Lower lobe of right lung (tissue), 2 donors: ENCODE measurements around the gene CRYGD. TPM values are rescaled to one million over a fixed set of nuclear protein-coding genes. Genes with fewer than 3 reads are reported as not detected.
"Not testable (repeated sequence)": the region's sequence is repeated elsewhere in the genome, so short reads cannot be mapped to it uniquely, and the experiment has no call there.

Experiments used
- ATAC-seq, 2 donors: fragments of 200-7000 bp; cut with Tn5 transposase; one replicate each; pipeline ENCODE4 v1.9.1; 2020 to 2022; ENCODE audit warnings: mild to moderate bottlenecking in 2 of 2, moderate library complexity in 2 of 2
- DNase-seq: peaks from one replicate; pipeline ENCODE4 v3.0.0-alpha.2; 2020
- H3K27ac ChIP-seq: fragments of 200-600 bp; one replicate; pipeline ENCODE4 v1.8.0; 2022
- H3K27me3 ChIP-seq: fragments of 200-600 bp; one replicate; pipeline ENCODE4 v1.8.0; 2022; ENCODE audit warnings: low read depth
- H3K36me3 ChIP-seq: fragments of 200-600 bp; one replicate; pipeline ENCODE4 v1.8.0; 2022; ENCODE audit warnings: mild to moderate bottlenecking
- H3K4me1 ChIP-seq: fragments of 200-600 bp; one replicate; pipeline ENCODE4 v1.8.0; 2022
- H3K4me3 ChIP-seq: fragments of 200-600 bp; one replicate; pipeline ENCODE4 v1.8.0; 2022; ENCODE audit warnings: mild to moderate bottlenecking
- H3K9me3 ChIP-seq: fragments of 200-600 bp; one replicate; pipeline ENCODE4 v1.8.0; 2022
- intact Hi-C: fragments of 100-400 bp; cut with DNase I; formaldehyde crosslinking; loops from one replicate; pipeline ENCODE4 v1.11.0; 2022
- long read RNA-seq: library from polyadenylated mRNA; unstranded; transcript quantifications from one replicate; pipeline ENCODE4 v2.0.0, GENCODE V29; 2021
- total RNA-seq: library from RNA; stranded (reverse); fragmentation: NEBNext Ultra II Directional; extraction: Animal tissue kit (Norgen Biotek cat#: 25700); gene quantifications from one replicate; pipeline ENCODE4 v1.2.1, GENCODE V29; 2021
- TF ChIP-seq, protein P1 (sequence below): fragments of 200-600 bp; IDR thresholded peaks from one replicate; pipeline ENCODE4 v1.8.0; 2022; ENCODE audit warnings: antibody characterized with exemption, mild to moderate bottlenecking
- donor health status: DM: no; HTN: yes; CAD: no; lungs with severe emphysema.

Gene CRYGD
- not detected for total RNA-seq
- long read RNA-seq: 0 reads

DNA sequence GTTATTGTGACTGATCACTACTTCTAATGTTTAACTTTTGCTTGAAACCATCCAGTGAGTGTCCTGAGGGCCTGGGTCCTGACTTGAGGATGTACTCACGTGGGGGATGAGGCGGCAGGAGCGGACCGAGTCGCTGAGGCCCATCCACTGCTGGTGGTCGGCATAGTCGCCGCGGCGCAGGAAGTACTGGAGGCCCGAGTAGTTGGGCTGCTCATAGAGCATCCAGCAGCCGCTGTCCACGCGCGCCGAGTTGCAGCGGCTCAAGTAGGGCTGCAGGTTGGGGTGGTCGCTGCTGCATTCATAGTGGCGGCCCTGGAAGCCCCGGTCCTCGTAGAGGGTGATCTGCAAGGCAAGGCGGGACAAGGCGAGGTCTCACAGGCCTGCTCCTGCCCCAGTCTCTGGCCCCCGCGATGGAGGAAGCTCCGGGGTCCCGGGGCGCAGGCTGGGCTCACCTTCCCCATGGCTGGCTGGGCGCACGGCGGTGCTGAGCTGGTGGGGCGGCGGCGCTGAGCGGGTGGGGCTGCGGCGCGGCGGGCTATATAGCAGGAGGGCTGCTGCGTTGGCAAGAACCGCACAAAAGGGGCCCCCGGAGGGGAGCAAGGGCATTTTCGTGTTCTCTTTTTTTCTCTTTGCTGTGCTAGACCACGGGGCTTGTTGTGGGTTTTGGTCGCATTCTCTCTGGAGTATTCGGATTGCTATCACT, at the start of gene CRYGD:
Gene CRYGD, minus strand, starts transcription at position 512 of the 703 bp plus-strand sequence. Its CDS starts 51 bp downstream, at position 461.
- H3K27ac ChIP-seq, H3K9me3 ChIP-seq, H3K4me1 ChIP-seq, intact Hi-C loops, DNase-seq, H3K36me3 ChIP-seq: not testable (repeated sequence)
- peak; percentile 57 to 62 for ATAC-seq
- peak within 1 kb of the TSS; percentile 33 for H3K4me3 ChIP-seq
- H3K27me3 ChIP-seq: peaks cover 16% of the 10 kb centered on the region

DNA sequence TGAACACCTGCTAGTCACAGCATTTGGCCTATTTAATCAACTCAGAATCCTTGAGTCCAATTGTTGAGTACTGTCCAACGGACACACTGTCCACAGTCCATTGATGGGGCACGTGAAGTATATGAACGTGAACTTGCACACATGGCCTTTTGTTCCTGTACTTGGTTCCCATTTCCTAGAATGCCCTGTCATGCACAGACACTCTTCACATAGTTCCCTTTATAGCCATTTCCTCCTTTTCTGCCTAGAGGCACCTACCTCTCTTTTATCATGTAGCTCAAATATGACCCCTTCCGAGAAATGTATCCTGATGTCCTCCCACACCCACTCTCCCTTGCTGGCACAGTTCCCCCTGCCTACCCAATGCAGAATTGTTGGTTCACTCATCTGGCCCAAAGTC, 47.8 kb upstream of the CRYGD start:
- Histone ChIP-seq H3K4me3 (no peak overlapping the region), H3K36me3 (no peaks in the 10 kb centered on the region), H3K27me3 (no peaks in the 10 kb centered on the region), H3K4me1 (peaks cover 9% of the 10 kb centered on the region), H3K27ac (no peak overlapping the region), H3K9me3 (no peaks in the 10 kb centered on the region)
- peak; percentile 63 to 88 for ATAC-seq
- TF ChIP-seq, protein P1, sequence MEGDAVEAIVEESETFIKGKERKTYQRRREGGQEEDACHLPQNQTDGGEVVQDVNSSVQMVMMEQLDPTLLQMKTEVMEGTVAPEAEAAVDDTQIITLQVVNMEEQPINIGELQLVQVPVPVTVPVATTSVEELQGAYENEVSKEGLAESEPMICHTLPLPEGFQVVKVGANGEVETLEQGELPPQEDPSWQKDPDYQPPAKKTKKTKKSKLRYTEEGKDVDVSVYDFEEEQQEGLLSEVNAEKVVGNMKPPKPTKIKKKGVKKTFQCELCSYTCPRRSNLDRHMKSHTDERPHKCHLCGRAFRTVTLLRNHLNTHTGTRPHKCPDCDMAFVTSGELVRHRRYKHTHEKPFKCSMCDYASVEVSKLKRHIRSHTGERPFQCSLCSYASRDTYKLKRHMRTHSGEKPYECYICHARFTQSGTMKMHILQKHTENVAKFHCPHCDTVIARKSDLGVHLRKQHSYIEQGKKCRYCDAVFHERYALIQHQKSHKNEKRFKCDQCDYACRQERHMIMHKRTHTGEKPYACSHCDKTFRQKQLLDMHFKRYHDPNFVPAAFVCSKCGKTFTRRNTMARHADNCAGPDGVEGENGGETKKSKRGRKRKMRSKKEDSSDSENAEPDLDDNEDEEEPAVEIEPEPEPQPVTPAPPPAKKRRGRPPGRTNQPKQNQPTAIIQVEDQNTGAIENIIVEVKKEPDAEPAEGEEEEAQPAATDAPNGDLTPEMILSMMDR: no peak
- intact Hi-C loops: no loop called here
- no peak for DNase-seq

- Histone ChIP-seq H3K4me1 (no peaks in the 10 kb centered on the region), H3K4me3 (no peak overlapping the region), H3K27me3 (no peaks in the 10 kb centered on the region), H3K27ac (no peak overlapping the region), H3K9me3 (no peaks in the 10 kb centered on the region), H3K36me3 (no peaks in the 10 kb centered on the region)
- ATAC-seq: no peak
- TF ChIP-seq, protein P1: no peak
- no peak for DNase-seq
- intact Hi-C loops: no loop called here
Measured at GRCh38 chr2:208164951-208165755, 40.8 kb upstream of the CRYGD start.

- DNase-seq (no peak), ATAC-seq (no peak)
- H3K27me3 ChIP-seq: no peaks in the 10 kb centered on the region
- H3K4me1 ChIP-seq: no peaks in the 10 kb centered on the region
- H3K9me3 ChIP-seq: no peaks in the 10 kb centered on the region
- intact Hi-C loops: no loop called here
- no peaks in the 10 kb centered on the region for H3K36me3 ChIP-seq
- H3K27ac ChIP-seq: no peak within 1 kb of the TSS
- TF ChIP-seq, protein P1: no peak
- no peak within 1 kb of the TSS for H3K4me3 ChIP-seq
Measured at GRCh38 chr2:208163489-208163888, 39.2 kb upstream of the CRYGD start, which contains the start of gene CRYGA. Gene CRYGA (minus strand): TSS chr2:208163589. CDS start chr2:208163556, 33 bp downstream.

DNA sequence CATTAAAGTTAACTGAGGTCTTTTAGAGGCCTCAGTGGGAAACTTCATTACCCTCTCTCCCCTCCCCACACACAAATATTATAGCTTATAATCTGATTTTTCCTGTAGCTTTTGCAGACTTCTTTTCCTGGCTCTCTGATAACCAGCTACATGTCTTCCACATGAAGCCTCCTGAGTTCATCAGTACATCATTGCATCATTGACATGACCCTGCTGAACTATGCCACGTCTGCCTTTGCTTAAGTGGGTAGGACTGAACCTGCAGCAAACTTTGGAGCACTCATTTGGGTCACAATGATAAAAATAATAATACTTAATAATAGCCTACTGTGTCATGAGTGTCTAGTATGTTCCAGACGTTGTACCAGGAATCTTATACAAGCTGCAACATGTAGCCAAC, 32.1 kb upstream of the CRYGD start:
- Histone ChIP-seq H3K9me3 (peaks cover 3% of the 10 kb centered on the region), H3K4me1 (no peaks in the 10 kb centered on the region), H3K27me3 (no peaks in the 10 kb centered on the region), H3K4me3 (no peak overlapping the region), H3K36me3 (no peaks in the 10 kb centered on the region), H3K27ac (no peak overlapping the region)
- ATAC-seq (no peak), DNase-seq (no peak)
- intact Hi-C loops: no loop called here
- TF ChIP-seq, protein P1: no peak

DNA sequence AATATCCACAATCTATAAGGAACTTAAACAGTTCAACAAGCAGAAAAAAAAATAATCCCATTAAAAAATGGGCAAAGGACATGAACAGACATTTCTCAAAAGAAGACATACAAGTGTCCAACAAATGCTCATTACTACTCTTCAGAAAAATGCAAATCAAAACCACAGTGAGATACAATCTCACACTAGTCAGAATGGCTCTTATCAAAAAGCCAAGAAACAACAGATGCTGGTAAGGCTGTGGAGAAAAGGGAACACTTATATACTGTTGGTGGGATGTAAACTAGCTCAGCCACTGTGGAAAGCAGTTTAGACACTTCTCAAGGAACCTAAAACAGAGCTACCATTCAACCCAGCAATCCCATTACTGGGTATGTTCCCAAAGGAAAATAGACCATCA, 28.8 kb upstream of the CRYGD start:
- ATAC-seq (no peak), DNase-seq (no peak)
- Histone ChIP-seq H3K4me1 (no peaks in the 10 kb centered on the region), H3K9me3 (peaks cover 3% of the 10 kb centered on the region), H3K27me3 (no peaks in the 10 kb centered on the region), H3K36me3 (no peaks in the 10 kb centered on the region), H3K4me3 (no peak overlapping the region), H3K27ac (no peak overlapping the region)
- intact Hi-C loops: no loop called here
- TF ChIP-seq, protein P1: no peak
